ENCODE data around the gene IFNGR1. TPM values are rescaled to one million over a fixed set of nuclear protein-coding genes. Genes with fewer than 3 reads are reported as not detected.

Gene IFNGR1
- total and polyA plus RNA-seq, 8 donors = 14.1 to 65.5 (median 22.6) TPM

DNA sequence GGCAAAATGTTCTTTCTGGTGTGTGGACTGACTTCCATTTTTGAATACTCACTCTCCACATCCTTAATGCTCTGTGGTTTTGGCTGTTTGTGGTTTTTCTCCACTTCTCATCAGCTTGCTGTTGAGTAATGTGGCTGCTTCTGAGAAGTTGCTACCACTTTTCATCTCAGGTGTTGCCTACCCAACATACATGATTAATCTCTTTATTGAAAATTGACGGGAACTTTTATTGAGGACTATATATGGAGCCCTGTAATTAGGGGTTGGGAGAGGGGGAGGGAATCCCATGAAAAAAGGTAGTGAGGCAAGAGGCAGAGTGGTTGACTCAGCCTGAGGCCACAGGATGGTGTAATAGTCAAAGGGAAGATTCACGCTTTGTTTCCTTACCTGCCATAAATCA, 63.4 kb downstream of the IFNGR1 start:
- Histone ChIP-seq H3K9me3 (no peaks in the 10 kb centered on the region), H3K4me3 (no peak overlapping the region), H3K27me3 (no peaks in the 10 kb centered on the region), H3K4me1 (no peaks in the 10 kb centered on the region), H3K27ac (no peak overlapping the region), H3K36me3 (no peaks in the 10 kb centered on the region)
- intact Hi-C loops (cut with DNase I) = no loop called here
- WGBS, 2 donors = 92 to 93% methylated on average over 2 of the region's 2 CpGs
- ATAC-seq = peak in 2 of 4 donors; percentile 47 to 51
- no peak for DNase-seq
- FAIRE-seq = no peak
- TF ChIP-seq, protein P1, sequence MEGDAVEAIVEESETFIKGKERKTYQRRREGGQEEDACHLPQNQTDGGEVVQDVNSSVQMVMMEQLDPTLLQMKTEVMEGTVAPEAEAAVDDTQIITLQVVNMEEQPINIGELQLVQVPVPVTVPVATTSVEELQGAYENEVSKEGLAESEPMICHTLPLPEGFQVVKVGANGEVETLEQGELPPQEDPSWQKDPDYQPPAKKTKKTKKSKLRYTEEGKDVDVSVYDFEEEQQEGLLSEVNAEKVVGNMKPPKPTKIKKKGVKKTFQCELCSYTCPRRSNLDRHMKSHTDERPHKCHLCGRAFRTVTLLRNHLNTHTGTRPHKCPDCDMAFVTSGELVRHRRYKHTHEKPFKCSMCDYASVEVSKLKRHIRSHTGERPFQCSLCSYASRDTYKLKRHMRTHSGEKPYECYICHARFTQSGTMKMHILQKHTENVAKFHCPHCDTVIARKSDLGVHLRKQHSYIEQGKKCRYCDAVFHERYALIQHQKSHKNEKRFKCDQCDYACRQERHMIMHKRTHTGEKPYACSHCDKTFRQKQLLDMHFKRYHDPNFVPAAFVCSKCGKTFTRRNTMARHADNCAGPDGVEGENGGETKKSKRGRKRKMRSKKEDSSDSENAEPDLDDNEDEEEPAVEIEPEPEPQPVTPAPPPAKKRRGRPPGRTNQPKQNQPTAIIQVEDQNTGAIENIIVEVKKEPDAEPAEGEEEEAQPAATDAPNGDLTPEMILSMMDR (IDR thresholded peaks at IDR 0.05) = no peak

DNA sequence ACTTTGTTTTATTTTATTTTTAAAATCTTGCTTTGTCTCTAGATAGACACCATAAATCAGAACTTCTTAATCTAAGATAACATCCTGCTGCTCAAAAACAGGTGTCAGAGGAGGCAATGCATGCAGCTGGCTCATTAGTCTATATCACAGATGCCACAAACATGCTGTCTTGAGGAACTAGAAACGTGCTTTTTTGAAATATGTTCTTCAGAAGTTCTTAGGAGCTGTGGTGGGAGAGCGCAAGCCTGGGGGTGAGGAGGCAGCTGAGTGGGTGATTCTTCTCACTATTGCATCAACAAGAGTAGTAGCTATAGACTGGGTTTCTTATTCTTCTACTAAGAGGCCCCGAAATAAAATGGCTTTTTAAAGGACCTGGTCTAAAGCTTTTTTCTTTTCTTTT, 69.1 kb downstream of the IFNGR1 start:
- no peak for ATAC-seq
- Histone ChIP-seq H3K4me1 (no peaks in the 10 kb centered on the region), H3K27me3 (no peaks in the 10 kb centered on the region), H3K27ac (no peak overlapping the region), H3K9me3 (no peaks in the 10 kb centered on the region), H3K36me3 (no peaks in the 10 kb centered on the region), H3K4me3 (no peak overlapping the region)
- FAIRE-seq = no peak
- TF ChIP-seq, protein P1 (IDR thresholded peaks at IDR 0.05) = no peak
- intact Hi-C loops (cut with DNase I) = no loop called here
- no peak for DNase-seq
- 80 to 82% methylated on average over 3 of the region's 3 CpGs for WGBS, 2 donors

DNA sequence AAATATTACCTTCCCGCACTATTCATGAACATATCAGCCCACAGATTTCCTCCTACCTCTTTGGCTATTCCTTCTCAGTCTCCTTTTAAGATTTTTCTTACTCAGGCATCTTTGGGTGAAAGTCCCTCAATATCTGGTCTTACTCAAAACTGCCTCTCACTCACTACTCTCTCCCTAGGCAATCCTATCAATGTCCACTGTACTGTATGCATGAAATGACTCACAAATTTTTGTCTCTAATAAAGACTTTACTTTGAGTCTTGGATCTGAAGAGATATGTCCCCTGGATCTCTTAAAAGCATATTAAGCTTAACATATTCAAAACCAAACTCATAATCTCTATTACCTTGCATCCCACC, 70.2 kb downstream of the IFNGR1 start:
- WGBS, 2 donors = 97 to 100% methylated on average over 1 of the region's 1 CpG
- no peak for FAIRE-seq

DNA sequence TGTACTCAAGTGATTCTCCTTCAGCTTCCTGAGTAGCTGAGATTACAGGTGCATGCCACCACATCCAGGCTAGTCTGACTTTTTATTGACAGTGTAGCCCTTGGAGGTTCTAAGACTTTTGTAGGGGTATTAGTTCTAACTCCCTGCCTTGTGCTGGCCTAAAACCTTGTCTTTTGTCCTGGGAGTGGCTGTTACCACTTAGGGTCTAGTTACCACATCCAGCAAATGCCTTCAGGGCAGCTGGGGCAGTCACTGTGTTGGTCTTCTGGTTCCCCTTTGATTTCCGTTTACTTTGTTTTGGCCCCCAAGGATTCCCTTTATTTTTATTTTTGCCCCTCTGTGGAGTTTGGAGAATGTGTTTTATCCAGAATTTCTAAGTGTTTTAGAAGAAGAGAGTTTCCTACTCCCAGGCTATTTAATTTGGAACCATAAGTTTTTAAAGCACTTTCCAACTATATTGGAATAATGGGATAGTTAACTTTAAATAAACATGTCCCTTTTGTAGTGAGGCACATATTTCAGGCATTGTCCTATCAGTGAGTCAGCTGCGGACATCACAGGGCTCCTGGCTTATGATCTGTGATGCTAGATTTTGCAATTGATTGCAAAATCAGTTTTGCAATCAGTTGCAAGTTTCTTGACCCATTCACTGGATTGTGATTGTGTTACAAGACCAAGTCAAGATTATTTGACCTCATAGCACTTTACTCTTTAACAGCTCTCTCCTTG, 70.7 kb downstream of the IFNGR1 start:
- no peaks in the 10 kb centered on the region for H3K36me3 ChIP-seq
- TF ChIP-seq, protein P1 (IDR thresholded peaks at IDR 0.05) = no peak
- no peaks in the 10 kb centered on the region for H3K4me1 ChIP-seq
- FAIRE-seq = no peak
- H3K4me3 ChIP-seq = no peak overlapping the region
- peak in 3 of 4 donors; percentile 34 to 75 (median 42) for ATAC-seq
- intact Hi-C loops (cut with DNase I) = no loop called here
- no peaks in the 10 kb centered on the region for H3K9me3 ChIP-seq
- 79 to 82% methylated on average over 2 of the region's 2 CpGs for WGBS, 2 donors
- DNase-seq = no peak
- no peak overlapping the region for H3K27ac ChIP-seq
- no peaks in the 10 kb centered on the region for H3K27me3 ChIP-seq

More for the DNA sequence above, 70.2 kb downstream of the IFNGR1 start:
- DNase-seq = no peak
- Histone ChIP-seq H3K9me3 (no peaks in the 10 kb centered on the region), H3K27me3 (no peaks in the 10 kb centered on the region), H3K36me3 (no peaks in the 10 kb centered on the region), H3K27ac (no peak overlapping the region), H3K4me3 (no peak overlapping the region), H3K4me1 (no peaks in the 10 kb centered on the region)
- TF ChIP-seq, protein P1 (IDR thresholded peaks at IDR 0.05) = no peak
- peak in 1 of 4 donors; percentile 12 for ATAC-seq
- intact Hi-C loops (cut with DNase I) = no loop called here

Other genes starting within 250 kb of the IFNGR1 start
- gene IL20RA, start 174.4 kb downstream of the IFNGR1 start, total RNA-seq = 10 to 100 TPM in 1 of 6 donors, 1 to 10 TPM in 5; 5.5 to 12.4 (median 9.0) TPM
- gene IL20RA, start 174.4 kb downstream of the IFNGR1 start, polyA plus RNA-seq = 10 to 100 TPM in 1 of 2 donors, 1 to 10 TPM in 1; 7.0 to 22.2 TPM
- gene IL22RA2, start 45.7 kb downstream of the IFNGR1 start, total RNA-seq = under 1 TPM in 1 of 6 donors, not detected in 5; 0.06 TPM
- not detected for gene IL22RA2, start 45.7 kb downstream of the IFNGR1 start, polyA plus RNA-seq